Endothelial cell of hepatic sinusoid (primary cell): ENCODE measurements around the gene GNL1.
"Not testable (repeated sequence)": the region's sequence is repeated elsewhere in the genome, so short reads cannot be mapped to it uniquely, and the experiment has no call there.

ENCODE experiments used
- in situ Hi-C: cut with HindIII; loops from 2 replicates; pipeline ENCODE4 v1.10.0; 2017; ENCODE audit warnings: low sequenced_read_pairs

Gene GNL1

DNA sequence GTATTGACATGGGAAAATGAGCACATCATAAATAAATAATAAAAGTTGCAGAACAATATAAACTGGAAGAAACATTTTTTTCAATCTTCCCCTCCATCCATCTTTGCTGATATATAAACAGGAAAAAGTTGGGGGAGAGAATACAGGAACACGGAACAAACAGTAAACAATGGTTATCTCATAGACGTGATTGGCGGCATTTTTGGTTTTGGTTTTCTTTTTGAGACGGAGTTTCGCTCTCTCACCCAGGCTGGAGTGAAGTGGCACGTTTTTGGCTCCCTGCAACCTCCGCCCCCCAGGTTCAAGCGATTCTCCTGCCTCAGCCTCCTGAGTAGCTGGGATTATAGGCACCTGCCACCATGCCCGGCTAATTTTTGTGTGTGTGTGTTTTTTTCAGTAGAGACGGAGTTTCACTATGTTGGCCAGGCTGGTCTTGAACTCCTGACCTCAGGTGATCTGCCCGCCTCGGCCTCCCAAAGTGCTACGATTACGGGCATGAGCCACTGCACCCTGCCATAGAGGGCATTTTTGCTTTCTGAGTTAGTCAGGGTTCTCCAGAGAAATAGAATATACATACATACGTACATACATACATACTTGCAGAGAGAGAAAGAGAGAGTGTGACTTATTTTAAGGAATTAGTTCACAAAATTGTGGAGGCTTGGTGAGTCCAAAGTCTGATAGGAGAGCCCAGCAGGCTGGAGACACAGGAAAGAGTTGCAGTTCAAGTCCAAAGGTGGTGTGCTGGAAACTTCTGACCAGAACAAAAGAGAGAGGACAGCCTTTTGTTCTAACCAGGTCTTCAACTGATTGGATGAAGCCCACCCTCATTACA is 22.6 kb downstream of the GNL1 start:
- in situ Hi-C loops: no loop called here

DNA sequence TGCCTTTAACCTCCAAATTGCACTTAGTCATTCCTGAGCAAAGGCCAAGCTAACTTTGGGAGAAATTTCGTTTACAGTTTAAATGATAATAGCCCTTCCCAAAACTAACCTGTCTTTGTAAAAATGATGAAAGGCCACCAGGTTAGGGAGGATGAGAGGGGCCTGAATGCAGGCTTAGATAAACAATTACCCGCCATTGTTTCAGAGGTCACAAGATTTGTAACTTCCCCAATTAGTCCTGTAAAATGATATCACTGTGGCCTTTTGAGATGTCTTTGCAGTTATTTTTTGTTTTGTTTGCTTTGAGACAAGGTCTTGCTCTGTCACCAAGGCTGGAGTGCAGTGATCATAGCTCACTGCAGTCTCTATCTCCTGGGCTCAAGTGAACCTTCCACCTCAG is 26.3 kb downstream of the GNL1 start:
- in situ Hi-C loops: no loop called here

GRCh38 chr6:30529349-30529875 is 26.9 kb downstream of the GNL1 start:
- in situ Hi-C loops: not testable (repeated sequence)

- in situ Hi-C loops: not testable (repeated sequence)
Measured at GRCh38 chr6:30526444-30526843, 29.8 kb downstream of the GNL1 start.

DNA sequence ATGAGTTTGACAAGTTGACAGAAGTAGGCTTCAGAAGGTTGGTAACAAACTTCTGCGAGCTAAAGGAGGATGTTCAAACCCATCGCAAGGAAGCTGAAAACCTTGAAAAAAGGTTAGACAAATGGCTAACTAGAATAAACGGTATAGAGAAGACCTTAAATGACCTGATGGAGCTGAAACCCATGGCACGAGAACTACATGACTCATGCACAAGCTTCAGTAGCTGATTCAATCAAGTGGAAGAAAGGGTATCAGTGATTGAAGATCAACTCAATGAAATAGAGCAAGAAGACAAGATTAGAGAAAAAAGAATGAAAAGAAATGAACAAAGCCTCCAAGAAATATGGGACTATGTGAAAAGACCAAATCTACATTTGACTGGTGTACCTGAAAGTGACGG is 34.3 kb downstream of the GNL1 start:
- in situ Hi-C loops: not testable (repeated sequence)

DNA sequence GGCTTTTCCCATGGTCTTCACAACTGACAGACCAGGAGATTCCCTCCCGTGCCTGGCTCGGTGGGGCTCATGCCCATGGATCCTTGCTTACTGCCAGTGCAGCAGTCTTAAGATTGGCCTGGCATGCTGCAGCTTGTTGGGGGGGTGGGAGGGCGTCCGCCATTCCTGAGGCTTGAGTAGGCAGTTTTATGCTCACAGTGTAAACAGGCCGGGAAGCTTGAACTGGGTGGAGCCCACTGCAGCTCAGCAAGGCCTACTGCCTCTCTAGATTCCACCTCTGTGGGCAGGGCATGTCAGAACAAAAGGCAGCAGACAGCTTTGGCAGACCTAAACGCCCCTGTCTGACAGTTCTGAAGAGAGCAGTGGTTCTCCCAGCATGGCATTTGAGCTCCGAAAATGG is 35.2 kb downstream of the GNL1 start:
- in situ Hi-C loops: not testable (repeated sequence)

GRCh38 chr6:30520522-30520921 is 35.8 kb downstream of the GNL1 start:
- in situ Hi-C loops: no loop called here

- in situ Hi-C loops: not testable (repeated sequence)
Measured at GRCh38 chr6:30518505-30519145, 37.7 kb downstream of the GNL1 start.

DNA sequence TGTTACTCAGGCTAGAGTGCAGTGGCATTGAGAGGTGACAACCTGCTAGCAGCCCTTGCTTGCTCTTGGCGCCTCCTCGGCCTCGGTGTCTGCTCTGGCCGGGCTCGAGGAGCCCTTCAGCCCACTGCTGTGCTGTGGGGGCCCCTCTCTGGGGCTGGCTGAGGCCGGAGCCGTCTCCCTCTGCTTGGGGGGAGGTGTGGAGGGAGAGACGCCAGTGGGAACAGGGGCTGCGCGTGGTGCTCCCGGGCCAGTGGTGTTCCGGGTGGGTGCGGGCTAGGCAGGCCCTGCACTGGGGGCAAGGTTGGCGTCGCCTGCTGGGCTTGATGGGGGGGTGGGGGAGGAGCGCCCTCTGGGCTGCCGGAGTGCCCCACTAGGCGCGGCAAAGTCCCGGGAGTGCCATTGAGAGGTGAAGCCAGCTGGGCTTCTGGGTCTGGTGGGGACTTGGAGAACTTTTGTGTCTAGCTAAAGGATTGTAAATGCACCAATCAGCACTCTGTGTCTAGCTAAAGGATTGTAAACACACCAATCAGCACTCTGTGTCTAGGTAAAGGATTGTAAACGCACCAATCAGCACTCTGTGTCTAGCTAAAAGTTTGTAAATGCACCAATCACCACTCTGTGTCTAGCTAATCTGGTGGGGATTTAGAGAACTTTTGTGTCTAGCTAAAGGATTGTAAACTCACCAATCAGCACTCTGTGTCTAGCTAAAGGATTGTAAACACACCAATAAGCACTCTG is 38.4 kb downstream of the GNL1 start:
- in situ Hi-C loops: not testable (repeated sequence)

DNA sequence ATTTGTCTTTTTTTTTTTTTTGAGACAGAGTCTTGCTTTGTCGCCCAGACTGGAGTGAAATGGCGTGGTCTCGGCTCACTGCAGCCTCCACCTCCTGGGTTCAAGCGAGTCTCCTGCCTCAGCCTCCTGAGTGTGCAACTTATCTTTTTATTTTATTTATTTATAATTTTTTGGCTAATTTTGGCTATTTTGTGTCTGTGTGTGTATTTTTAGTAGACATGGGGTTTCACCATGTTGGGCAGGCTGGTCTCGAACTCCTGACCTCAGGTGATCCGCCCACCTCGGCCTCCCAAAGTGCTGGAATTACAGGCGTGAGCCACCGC is 39.6 kb downstream of the GNL1 start:
- in situ Hi-C loops: not testable (repeated sequence)

GRCh38 chr6:30515944-30516753 is 40.1 kb downstream of the GNL1 start:
- in situ Hi-C loops: no loop called here

DNA sequence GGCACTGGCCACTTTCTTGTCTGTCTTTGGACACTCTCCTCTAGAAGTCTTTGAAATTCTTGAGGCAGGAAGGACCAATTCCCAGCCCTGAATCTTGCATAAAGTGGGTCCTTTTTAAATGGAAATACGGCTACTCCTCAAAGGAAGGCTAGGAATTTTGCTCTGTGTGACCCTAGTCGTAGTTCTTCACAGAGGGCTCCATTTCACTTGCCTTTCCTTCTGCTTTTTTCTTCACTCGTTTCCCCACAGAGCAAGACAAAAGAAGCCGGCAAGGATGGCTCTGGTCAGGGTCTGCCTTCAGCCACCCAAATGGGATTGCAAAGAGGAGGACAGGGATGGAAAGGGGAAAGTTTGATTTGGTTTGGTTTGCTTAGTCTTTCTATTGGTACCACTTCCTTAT is 41.2 kb downstream of the GNL1 start:
- in situ Hi-C loops: no loop called here

DNA sequence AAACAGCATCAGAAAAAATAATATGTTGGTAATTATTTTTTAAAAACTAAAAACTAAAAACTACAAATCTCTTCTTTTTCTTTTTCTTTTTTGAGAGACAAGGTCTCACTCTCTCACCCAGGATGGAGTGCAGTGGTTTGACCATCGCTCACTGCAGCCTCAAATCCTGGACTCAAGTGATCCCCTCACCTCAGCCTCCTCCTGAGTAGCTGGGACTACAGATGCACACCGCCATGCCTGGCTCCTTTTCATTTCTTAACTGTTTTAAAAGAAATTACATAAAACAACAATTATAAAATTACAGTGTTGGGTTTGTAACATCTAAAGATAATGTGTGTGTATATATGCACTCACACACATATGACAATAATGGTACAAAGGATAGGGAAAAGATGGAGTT is 42.8 kb downstream of the GNL1 start:
- in situ Hi-C loops: no loop called here

GRCh38 chr6:30511169-30511546 is 45.1 kb downstream of the GNL1 start:
- in situ Hi-C loops: no loop called here

- in situ Hi-C loops: no loop called here
Measured at GRCh38 chr6:30510419-30511168, 45.7 kb downstream of the GNL1 start.

DNA sequence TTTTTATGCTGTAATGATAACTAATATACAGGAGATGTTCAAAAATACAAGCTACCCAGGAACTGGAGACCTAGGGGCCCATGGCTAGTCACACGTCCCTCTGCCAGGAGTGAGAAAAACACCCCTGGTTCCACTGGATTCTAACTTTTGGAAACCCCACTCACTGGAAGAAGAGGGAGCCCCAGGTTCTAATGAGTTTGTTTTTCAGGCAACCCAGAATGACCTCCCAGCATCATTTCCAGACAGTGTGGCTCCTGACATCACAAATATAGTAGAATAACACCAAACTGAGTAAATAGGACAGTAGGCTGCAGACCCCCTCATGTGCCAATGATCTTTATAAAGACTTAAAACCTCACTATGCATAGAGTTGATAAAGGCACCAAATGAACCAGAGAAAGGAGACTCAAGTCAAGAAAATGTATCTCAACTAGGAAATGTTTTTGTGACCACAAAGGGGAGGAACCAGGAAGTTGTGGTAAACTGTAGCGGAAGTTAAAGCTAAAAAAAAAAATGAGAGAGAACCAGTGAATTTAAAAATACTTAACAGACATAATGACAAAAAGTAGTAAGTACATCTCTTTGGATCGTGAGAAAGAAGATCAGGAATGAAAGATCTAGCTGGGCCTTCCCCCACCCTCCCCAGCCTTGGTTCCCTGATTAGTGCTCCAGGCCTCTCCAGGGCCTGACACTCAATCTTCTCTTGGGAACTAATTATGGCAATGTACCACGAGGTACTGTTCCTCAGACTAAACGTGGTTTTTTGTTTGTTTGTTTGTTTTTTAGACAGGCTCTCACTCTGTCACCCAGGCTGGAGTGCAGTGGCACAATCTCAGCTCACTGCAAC is 47.2 kb downstream of the GNL1 start:
- in situ Hi-C loops: no loop called here

DNA sequence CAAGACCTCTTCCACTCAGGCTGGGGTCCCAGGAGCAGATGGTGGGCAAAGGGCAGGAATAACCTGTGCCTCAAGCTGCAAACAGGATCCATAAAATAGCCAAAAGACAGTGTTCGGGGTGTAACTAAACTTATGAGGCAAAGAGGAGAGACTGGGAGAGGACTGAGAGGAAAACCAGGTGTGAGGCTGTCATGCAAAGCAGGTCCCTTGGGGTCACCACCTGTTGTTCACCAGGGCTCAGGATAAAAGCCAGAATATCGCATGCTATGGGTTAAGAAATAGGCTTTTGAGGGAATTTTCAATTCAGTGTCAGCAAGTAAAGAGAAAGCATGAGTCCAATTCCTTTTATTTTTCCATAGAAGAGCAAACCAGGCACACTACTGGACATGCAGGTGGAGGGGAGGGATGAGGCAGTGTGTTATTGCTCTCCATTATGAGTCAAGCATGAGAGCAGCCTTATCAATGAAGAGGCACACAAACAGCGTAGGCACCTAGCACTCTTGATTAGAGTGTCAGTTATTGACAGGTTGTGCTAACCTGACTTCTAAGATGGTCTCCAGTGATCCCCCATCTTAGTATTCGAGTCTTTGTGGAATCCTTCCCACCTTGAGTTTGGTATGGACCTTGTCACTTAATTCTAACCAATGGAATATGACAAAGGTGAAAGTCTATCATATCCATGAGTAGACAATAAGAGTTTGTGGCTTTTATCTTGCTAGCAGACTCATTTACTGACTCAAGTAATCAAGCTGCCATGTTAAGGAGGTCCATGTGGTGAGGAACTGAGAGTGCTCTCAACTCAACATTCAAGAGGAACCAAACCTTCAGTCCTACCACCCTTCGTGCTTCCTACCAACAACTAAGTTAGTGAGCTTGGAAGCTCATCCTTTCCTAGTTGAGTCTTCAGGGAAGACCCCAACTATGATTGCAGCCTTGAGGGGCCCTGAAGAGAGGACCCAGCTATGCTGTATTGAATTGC is 48.2 kb downstream of the GNL1 start:
- in situ Hi-C loops: no loop called here
